ENCODE data around the gene ARFGEF2. TPM values are rescaled to one million over a fixed set of nuclear protein-coding genes. Genes with fewer than 3 reads are reported as not detected.

ARFGEF2 gene
- polyA plus RNA-seq = 17.8 and 19.8 TPM in 2 replicates

GRCh38 chr20:48921168-48921882 is at the start of gene ARFGEF2:
Gene ARFGEF2, plus strand, starts transcription at chr20:48921711. Its CDS starts 179 bp downstream, at chr20:48921890.

GRCh38 chr20:49046087-49046900 is 124.8 kb downstream of the ARFGEF2 start, which contains the start of gene CSE1L:
Gene CSE1L, plus strand, starts transcription at chr20:49046312. Its CDS starts 12,152 bp downstream, at chr20:49058464.

Other genes starting within 250 kb of the ARFGEF2 start
- 1.9 and 3.0 TPM in 2 replicates for gene PREX1, start 93.7 kb upstream of the ARFGEF2 start, polyA plus RNA-seq
- 144 and 158 TPM in 2 replicates for gene CSE1L, start 124.6 kb downstream of the ARFGEF2 start, polyA plus RNA-seq

Data from Purkinje cell (primary cell).